Endothelial cell of umbilical vein (primary cell): ENCODE measurements around the gene KARS1. TPM values are rescaled to one million over a fixed set of nuclear protein-coding genes. Genes with fewer than 3 reads are reported as not detected.

ENCODE experiments used
- BruUV-seq: library from RNA; stranded (reverse); fragments of 400-500 nt; replicated peaks from 2 replicates; lab custom pipeline; 2021; lab: Mats Ljungman, UMichigan
- CTCF ChIA-PET: fragments of 300-600, 350-600 bp; sonication (Branson Sonifier 250); formaldehyde crosslinking; loops from one replicate; lab custom pipeline; 2021; ENCODE audit warnings: antibody characterized with exemption, inconsistent platforms; lab: Charles Lee
- POLR2A ChIA-PET: fragments of 300-600, 350-600 bp; sonication (Branson Sonifier 250); formaldehyde crosslinking; loops from one replicate; lab custom pipeline; 2021; ENCODE audit warnings: antibody characterized with exemption, inconsistent platforms; lab: Charles Lee
- DNase-seq: peaks from one replicate; pipeline ENCODE4 v3.0.0-alpha.2; 2011; ENCODE audit warnings: low read depth, low spot score
- FAIRE-seq: peaks from 2 replicates; lab custom pipeline; 2011; peaks lifted over from hg19 to GRCh38; lab: Jason Lieb, UNC
- H2AFZ ChIP-seq: 2 replicates; pipeline ENCODE4 v1.6.0; 2012; ENCODE audit warnings: low read depth, low read length, control low read depth, inconsistent platforms
- H3K27ac ChIP-seq: 2 replicates; pipeline ENCODE4 v1.5.1; 2011; ENCODE audit warnings: low read depth, mild to moderate bottlenecking, control low read depth, low read length, moderate library complexity; ENCODE audit not compliant: insufficient read depth
- H3K27me3 ChIP-seq, 2 experiments: 2 replicates each; pipeline versions ENCODE4 v1.6.0 to v1.6.1; 2011; ENCODE audit warnings: low read length in 2 of 2, mixed read lengths in 1 of 2; ENCODE audit not compliant: control insufficient read depth in 2 of 2, insufficient read depth in 2 of 2
- H3K36me3 ChIP-seq, 2 experiments: 2 replicates in 1 of 2; 3 replicates in 1 of 2; pipeline ENCODE4 v1.5.1; 2011; ENCODE audit warnings: low read length in 2 of 2, mild to moderate bottlenecking in 1 of 2, moderate library complexity in 1 of 2; ENCODE audit not compliant: control insufficient read depth in 2 of 2, insufficient read depth in 2 of 2; ENCODE audit errors: extremely low read depth in 1 of 2
- H3K4me1 ChIP-seq: 3 replicates; pipeline ENCODE4 v1.5.1; 2011; ENCODE audit warnings: mild to moderate bottlenecking, low read length; ENCODE audit not compliant: control insufficient read depth, insufficient read depth; ENCODE audit errors: extremely low read depth
- H3K4me2 ChIP-seq: 2 replicates; pipeline ENCODE4 v1.6.1; 2011; ENCODE audit warnings: low read length, control low read depth, mixed read lengths; ENCODE audit not compliant: insufficient read depth
- H3K4me3 ChIP-seq, 3 experiments: fragments of 200-600 bp in 1 of 3; sonication (generic), shearing (Covaris generic) in 1 of 3; replicated peaks in 1 of 3; 2 replicates each; pipeline ENCODE4 v1.5.1; 2011 to 2016; ENCODE audit warnings: control low read depth in 3 of 3, low read length in 3 of 3, mild to moderate bottlenecking in 2 of 3, inconsistent platforms in 1 of 3, low read depth in 1 of 3, moderate library complexity in 1 of 3; ENCODE audit not compliant: insufficient read depth in 1 of 3
- H3K79me2 ChIP-seq: 2 replicates; pipeline ENCODE4 v1.6.0; 2012; ENCODE audit warnings: low read length, inconsistent platforms; ENCODE audit not compliant: control insufficient read depth, insufficient read depth
- H3K9ac ChIP-seq: replicated peaks from 2 replicates; pipeline ENCODE3; 2011; ENCODE audit warnings: low read length, control low read depth; ENCODE audit not compliant: insufficient read depth; ENCODE audit errors: extremely low read depth
- H3K9me1 ChIP-seq: replicated peaks from 3 replicates; pipeline ENCODE4 v1.6.0; 2011; ENCODE audit warnings: mild to moderate bottlenecking, low read length; ENCODE audit not compliant: control insufficient read depth, insufficient read depth; ENCODE audit errors: extremely low read depth
- H3K9me3 ChIP-seq: replicated peaks from 2 replicates; pipeline ENCODE4 v1.5.1; 2012; ENCODE audit warnings: low read length, inconsistent platforms; ENCODE audit not compliant: control insufficient read depth, insufficient read depth
- H4K20me1 ChIP-seq: replicated peaks from 2 replicates; pipeline ENCODE3; 2011; ENCODE audit warnings: mild to moderate bottlenecking, low read length; ENCODE audit not compliant: control insufficient read depth, insufficient read depth; ENCODE audit errors: extremely low read depth
- CTCF ChIP-seq, 2 donors: IDR thresholded peaks; 1 replicate in 1 of 2; 2 replicates in 1 of 2; pipeline ENCODE4 v1.5.1; 2011; ENCODE audit warnings: low read length in 2 of 2, mild to moderate bottlenecking in 2 of 2, moderate library complexity in 2 of 2, control low read depth in 1 of 2, inconsistent platforms in 1 of 2, low read depth in 1 of 2; ENCODE audit not compliant: insufficient read depth in 1 of 2; ENCODE audit errors: extremely low read depth in 1 of 2
- EZH2 ChIP-seq: IDR thresholded peaks from 2 replicates; pipeline ENCODE4 v1.6.1; 2012; ENCODE audit warnings: borderline replicate concordance, low read depth, mild to moderate bottlenecking, moderate library complexity, low read length, inconsistent platforms; ENCODE audit not compliant: severe bottlenecking
- FOS ChIP-seq: IDR thresholded peaks from 2 replicates; pipeline ENCODE4 v1.6.1; 2011; ENCODE audit warnings: mild to moderate bottlenecking, low read length, moderate library complexity, borderline replicate concordance; ENCODE audit not compliant: insufficient read depth
- GATA2 ChIP-seq: IDR thresholded peaks from 2 replicates; pipeline ENCODE4 v1.7.0; 2011; ENCODE audit warnings: low read depth, mild to moderate bottlenecking, moderate library complexity, mixed read lengths, low read length; ENCODE audit not compliant: insufficient read length, insufficient read depth
- JUN ChIP-seq: IDR thresholded peaks from 2 replicates; pipeline ENCODE4 v1.6.1; 2011; ENCODE audit warnings: borderline replicate concordance, low read depth; ENCODE audit not compliant: insufficient read length, insufficient read depth
- MAX ChIP-seq: IDR thresholded peaks from 2 replicates; pipeline ENCODE4 v1.6.1; 2011; ENCODE audit not compliant: insufficient read depth, insufficient read length
- MYC ChIP-seq: IDR thresholded peaks from one replicate; pipeline ENCODE4 v1.6.1; 2011; ENCODE audit warnings: mild to moderate bottlenecking, low read depth, low read length
- POLR2A ChIP-seq: IDR thresholded peaks from 2 replicates; pipeline ENCODE4 v1.6.1; 2012; ENCODE audit warnings: low read depth, mild to moderate bottlenecking, control low read depth, low read length
- POLR2AphosphoS5 ChIP-seq: IDR thresholded peaks from 2 replicates; pipeline ENCODE4 v1.6.1; 2012; ENCODE audit warnings: low read depth, mild to moderate bottlenecking, control low read depth, low read length, moderate library complexity; ENCODE audit not compliant: insufficient read depth
- dilution Hi-C: fragments of 300-500 bp; cut with MboI; formaldehyde crosslinking; loops from one replicate; pipeline ENCODE4 v1.15.0; 2019; ENCODE audit warnings: low sequenced_read_pairs; ENCODE audit not compliant: extremely low pct_ligation_motif_present
- intact Hi-C: fragments of 100-400 bp; cut with micrococcal nuclease; formaldehyde crosslinking; loops from one replicate; pipeline ENCODE4 v1.10.0; 2022
- polyA plus RNA-seq, 4 experiments: library from polyadenylated mRNA; depleted of rRNA in 3 of 4; stranded (reverse) in 3 of 4; unstranded in 1 of 4; fragments of >200 nt; gene quantifications; 2 replicates each; pipeline versions ENCODE4 v1.2.1 to v1.2.3, GENCODE V29; 2011 to 2012; ENCODE audit warnings: missing spikeins in 1 of 4
- total RNA-seq: library from RNA; stranded (reverse); gene quantifications from 2 replicates; pipeline ENCODE4 v1.2.3, GENCODE V29; 2021

KARS1 gene
- total and polyA plus RNA-seq, 2 donors (not counting 3 experiments of a cell fraction or from before 2014, with no cell fraction given): 83.3 to 146 TPM

GRCh38 chr16:75632857-75633256, 14.6 kb downstream of the KARS1 start:
- no peaks in the 10 kb centered on the region for H4K20me1 ChIP-seq
- H3K4me1 ChIP-seq: peaks cover 14% of the 10 kb centered on the region
- no peak for TF ChIP-seq MAX
- TF ChIP-seq JUN: no peak
- no peak for TF ChIP-seq GATA2
- no peak for TF ChIP-seq CTCF (IDR thresholded peaks at IDR 0.05; ENCODE audit: extremely low read depth in 1 of 2, insufficient read depth in 1 of 2, low read depth in 1 of 2, low read length in 2 of 2)
- no peak overlapping the region for H3K9ac ChIP-seq
- H3K9me1 ChIP-seq: no peaks in the 10 kb centered on the region
- intact Hi-C loops (no loop called here), dilution Hi-C loops (no loop called here)
- no peaks in the 10 kb centered on the region for H3K9me3 ChIP-seq
- no peak overlapping the region for H3K4me2 ChIP-seq
- no peak overlapping the region for H2AFZ ChIP-seq
- CTCF ChIA-PET: interaction anchor here (1.2 kb wide), 1 partner anchor 59 kb away, joined by 3 read pairs; no protein-coding TSS in a partner anchor
- H3K36me3 ChIP-seq: peaks cover 35 to 42% of the 10 kb centered on the region in 2 experiments
- FAIRE-seq (no peak), DNase-seq (no peak)
- POLR2A ChIA-PET: no interaction called here
- H3K27me3 ChIP-seq: no peaks in the 10 kb centered on the region
- no TSS peak for BruUV-seq
- no peak overlapping the region for H3K27ac ChIP-seq
- H3K79me2 ChIP-seq: peaks cover 2% of the 10 kb centered on the region
- H3K4me3 ChIP-seq: no peak overlapping the region

GRCh38 chr16:75630052-75630451, 17.4 kb downstream of the KARS1 start:
- Histone ChIP-seq H3K4me1 (peaks cover 23% of the 10 kb centered on the region), H3K27ac (no peak overlapping the region), H3K9me3 (no peaks in the 10 kb centered on the region), H3K4me2 (no peak overlapping the region), H3K36me3 (peaks cover 35 to 40% of the 10 kb centered on the region in 2 experiments), H2AFZ (no peak overlapping the region), H3K9me1 (no peaks in the 10 kb centered on the region), H3K4me3 (no peak overlapping the region), H3K9ac (no peak overlapping the region), H4K20me1 (no peaks in the 10 kb centered on the region), H3K79me2 (no peaks in the 10 kb centered on the region), H3K27me3 (no peaks in the 10 kb centered on the region)
- TF ChIP-seq MAX (no peak), GATA2 (no peak), POLR2AphosphoS5 (no peak), CTCF (IDR thresholded peaks at IDR 0.05; ENCODE audit: extremely low read depth in 1 of 2, insufficient read depth in 1 of 2, low read depth in 1 of 2, low read length in 2 of 2) (no peak), POLR2A (no peak), FOS (no peak), EZH2 (no peak), JUN (no peak), MYC (no peak)
- POLR2A ChIA-PET: no interaction called here
- BruUV-seq: no TSS peak
- CTCF ChIA-PET: no interaction called here
- dilution Hi-C loops (no loop called here), intact Hi-C loops (no loop called here)
- DNase-seq: no peak
- no peak for FAIRE-seq
